Fibroblast of lung (primary cell): Measurements from ENCODE around the gene LMF1. TPM values are rescaled to one million over a fixed set of nuclear protein-coding genes. Genes with fewer than 3 reads are reported as not detected.

Experiments used
- DNase-seq, 2 donors: peaks; one replicate each; pipeline versions ENCODE4 v3.0.0 to v3.0.0-alpha.2; 2010; ENCODE audit warnings: low read depth in 2 of 2
- H2AFZ ChIP-seq: 2 replicates; pipeline ENCODE4 v1.5.1; 2012; ENCODE audit warnings: low read length, control low read depth, inconsistent platforms
- H3K27ac ChIP-seq: 2 replicates; pipeline ENCODE4 v1.5.1; 2011; ENCODE audit warnings: low read length, control low read depth; ENCODE audit not compliant: insufficient read depth
- H3K27me3 ChIP-seq: 2 replicates; pipeline ENCODE4 v1.5.1; 2011; ENCODE audit warnings: mild to moderate bottlenecking, low read length; ENCODE audit not compliant: control insufficient read depth, insufficient read depth
- H3K36me3 ChIP-seq: 2 replicates; pipeline ENCODE4 v1.5.1; 2011; ENCODE audit warnings: low read length; ENCODE audit not compliant: control insufficient read depth, insufficient read depth
- H3K4me1 ChIP-seq: 2 replicates; pipeline ENCODE4 v1.5.1; 2011; ENCODE audit warnings: low read length; ENCODE audit not compliant: control insufficient read depth, insufficient read depth; ENCODE audit errors: extremely low read depth
- H3K4me2 ChIP-seq: 2 replicates; pipeline ENCODE4 v1.5.1; 2011; ENCODE audit warnings: low read length, control low read depth; ENCODE audit not compliant: insufficient read depth; ENCODE audit errors: extremely low read depth
- H3K4me3 ChIP-seq, 4 experiments: fragments of 200-600 bp in 1 of 4; sonication (generic) in 1 of 4; replicated peaks in 1 of 4; 2 replicates each; pipeline ENCODE4 v1.5.1; 2011 to 2016; ENCODE audit warnings: low read length in 4 of 4, low read depth in 3 of 4, mild to moderate bottlenecking in 3 of 4, control low read depth in 2 of 4, inconsistent platforms in 1 of 4, mixed read lengths in 1 of 4; ENCODE audit not compliant: insufficient read depth in 1 of 4; ENCODE audit errors: control extremely low read depth in 1 of 4
- H3K79me2 ChIP-seq: 2 replicates; pipeline ENCODE4 v1.5.1; 2012; ENCODE audit warnings: mild to moderate bottlenecking, low read length, inconsistent platforms; ENCODE audit not compliant: control insufficient read depth, insufficient read depth
- H3K9ac ChIP-seq: 2 replicates; pipeline ENCODE4 v1.5.1; 2011; ENCODE audit warnings: mild to moderate bottlenecking, low read length, control low read depth; ENCODE audit not compliant: insufficient read depth
- H3K9me3 ChIP-seq: 2 replicates; pipeline ENCODE4 v1.5.1; 2012; ENCODE audit warnings: low read depth, low read length; ENCODE audit not compliant: control insufficient read depth, insufficient read depth
- H4K20me1 ChIP-seq: 2 replicates; pipeline ENCODE4 v1.5.1; 2011; ENCODE audit warnings: low read length; ENCODE audit not compliant: control insufficient read depth, insufficient read depth; ENCODE audit errors: extremely low read depth
- CTCF ChIP-seq, 2 donors: IDR thresholded peaks in 1 of 2; conservative IDR thresholded peaks in 1 of 2; 1 replicate in 1 of 2; 2 replicates in 1 of 2; pipeline ENCODE4 v1.5.1; 2011 to 2012; ENCODE audit warnings: low read length in 2 of 2, control low read depth in 1 of 2, inconsistent platforms in 1 of 2, low read depth in 1 of 2, mild to moderate bottlenecking in 1 of 2
- EZH2 ChIP-seq: IDR thresholded peaks from 2 replicates; pipeline ENCODE4 v1.5.1; 2012; ENCODE audit warnings: low read length, control low read depth, mild to moderate bottlenecking; ENCODE audit errors: missing control alignments
- polyA plus RNA-seq, 2 donors: library from polyadenylated mRNA; depleted of rRNA in 1 of 2; stranded (reverse) in 1 of 2; unstranded in 1 of 2; fragments of >200 nt; gene quantifications; 2 replicates each; pipeline ENCODE4 v1.2.1, GENCODE V29; 2011 to 2012; ENCODE audit warnings: missing spikeins in 1 of 2
- total RNA-seq: library from RNA; depleted of rRNA; stranded (reverse); fragments of >200 nt; gene quantifications from 2 replicates; pipeline ENCODE4 v1.2.1, GENCODE V29; 2014

LMF1 gene
- total and polyA plus RNA-seq, 2 donors (not counting 1 experiment from before 2014, with no cell fraction given), result 12.3 to 12.6 TPM

- Histone ChIP-seq H3K4me1 (no peaks in the 10 kb centered on the region), H3K27ac (no peak overlapping the region), H2AFZ (no peak overlapping the region), H3K4me3 (no peak overlapping the region), H3K4me2 (no peak overlapping the region), H3K27me3 (peaks cover 32% of the 10 kb centered on the region), H4K20me1 (no peaks in the 10 kb centered on the region), H3K79me2 (no peaks in the 10 kb centered on the region), H3K9me3 (no peaks in the 10 kb centered on the region), H3K36me3 (no peaks in the 10 kb centered on the region), H3K9ac (no peak overlapping the region)
- no peak for DNase-seq
- TF ChIP-seq EZH2, result no peak
- TF ChIP-seq CTCF (conservative IDR thresholded peaks at IDR 0.05 in 1 of 2, IDR thresholded peaks at IDR 0.05 in 1 of 2; ENCODE audit: low read depth in 1 of 2, low read length in 2 of 2), result no peak
Measured at GRCh38 chr16:984121-984694, 13.4 kb upstream of the LMF1 start.

GRCh38 chr16:983044-984030 lies 12.6 kb upstream of the LMF1 start:
- no peak overlapping the region for H3K27ac ChIP-seq
- no peaks in the 10 kb centered on the region for H3K9me3 ChIP-seq
- no peak overlapping the region for H3K9ac ChIP-seq
- H2AFZ ChIP-seq, result no peak overlapping the region
- TF ChIP-seq CTCF (conservative IDR thresholded peaks at IDR 0.05 in 1 of 2, IDR thresholded peaks at IDR 0.05 in 1 of 2; ENCODE audit: low read depth in 1 of 2, low read length in 2 of 2) (no peak), EZH2 (no peak)
- H3K4me3 ChIP-seq, result no peak overlapping the region
- H4K20me1 ChIP-seq, result no peaks in the 10 kb centered on the region
- no peaks in the 10 kb centered on the region for H3K36me3 ChIP-seq
- H3K79me2 ChIP-seq, result no peaks in the 10 kb centered on the region
- H3K4me2 ChIP-seq, result no peak overlapping the region
- H3K27me3 ChIP-seq, result peaks cover 32% of the 10 kb centered on the region
- no peak for DNase-seq
- H3K4me1 ChIP-seq, result no peaks in the 10 kb centered on the region

- peak; percentile 96 for TF ChIP-seq EZH2
- TF ChIP-seq CTCF (conservative IDR thresholded peaks at IDR 0.05 in 1 of 2, IDR thresholded peaks at IDR 0.05 in 1 of 2; ENCODE audit: low read depth in 1 of 2, low read length in 2 of 2), result no peak
- no peak overlapping the region for H3K4me3 ChIP-seq
- H3K9ac ChIP-seq, result no peak overlapping the region
Measured at GRCh38 chr16:982145-983043, 11.6 kb upstream of the LMF1 start.

More at GRCh38 chr16:982145-983043, 11.6 kb upstream of the LMF1 start:
- Histone ChIP-seq H3K27me3 (peaks cover 32% of the 10 kb centered on the region), H2AFZ (no peak overlapping the region), H3K4me2 (no peak overlapping the region), H3K4me1 (no peaks in the 10 kb centered on the region), H3K36me3 (no peaks in the 10 kb centered on the region), H4K20me1 (no peaks in the 10 kb centered on the region), H3K79me2 (no peaks in the 10 kb centered on the region), H3K27ac (no peak overlapping the region), H3K9me3 (no peaks in the 10 kb centered on the region)
- no peak for DNase-seq
